Neuron (in vitro differentiated cells): ENCODE results near the gene FBXO9.

Experiments
- H2AFZ ChIP-seq: one replicate; pipeline ENCODE4 v1.6.1; 2013; ENCODE audit warnings: low read depth, mild to moderate bottlenecking, inconsistent platforms, low read length, moderate library complexity
- H3K27me3 ChIP-seq: one replicate; pipeline ENCODE4 v1.6.1; 2013; ENCODE audit warnings: low read length; ENCODE audit not compliant: insufficient read depth
- H3K36me3 ChIP-seq: one replicate; pipeline ENCODE4 v1.6.1; 2013; ENCODE audit warnings: low read length; ENCODE audit not compliant: insufficient read depth
- H3K4me1 ChIP-seq: one replicate; pipeline ENCODE4 v1.6.1; 2013; ENCODE audit warnings: low read length; ENCODE audit not compliant: insufficient read depth
- H3K4me3 ChIP-seq: 2 replicates; pipeline ENCODE4 v1.5.1; 2013; ENCODE audit warnings: mild to moderate bottlenecking, low read length, moderate library complexity
- H3K9me3 ChIP-seq: one replicate; pipeline ENCODE4 v1.6.1; 2013; ENCODE audit warnings: low read length

Gene FBXO9

DNA sequence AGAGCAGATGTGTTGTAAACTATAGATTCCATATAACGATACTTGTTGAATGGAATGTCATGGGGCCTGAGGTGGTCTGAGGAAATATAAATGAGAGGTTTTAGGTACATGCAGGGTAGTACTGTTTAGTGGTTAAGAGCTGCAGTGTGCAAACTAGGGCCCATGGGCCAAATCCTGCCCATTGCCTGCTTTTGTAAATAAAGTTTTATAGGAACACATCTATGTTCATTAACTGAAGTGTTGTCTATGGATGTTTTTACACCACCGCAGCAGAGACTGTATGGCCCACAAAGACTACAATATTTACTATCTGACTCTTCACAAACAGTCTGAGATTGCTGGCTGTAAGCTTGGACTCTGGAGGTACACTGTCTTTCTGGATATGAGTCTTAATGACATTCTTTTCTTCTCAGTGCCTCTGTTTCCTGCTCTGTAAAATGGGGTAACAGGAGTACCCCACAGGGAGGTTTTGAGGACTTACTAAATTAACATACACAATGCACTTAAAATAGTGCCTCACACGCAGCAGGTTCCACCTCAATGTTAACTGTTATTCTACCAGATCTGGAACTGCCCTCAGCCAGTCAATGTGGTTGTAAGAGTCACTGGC lies 70.9 kb downstream of the FBXO9 start:
- Histone ChIP-seq H3K27me3 (peaks cover under 1% of the 10 kb centered on the region), H3K9me3 (no peaks in the 10 kb centered on the region), H3K4me3 (no peak overlapping the region), H2AFZ (no peak overlapping the region), H3K36me3 (no peaks in the 10 kb centered on the region), H3K4me1 (no peaks in the 10 kb centered on the region)

DNA sequence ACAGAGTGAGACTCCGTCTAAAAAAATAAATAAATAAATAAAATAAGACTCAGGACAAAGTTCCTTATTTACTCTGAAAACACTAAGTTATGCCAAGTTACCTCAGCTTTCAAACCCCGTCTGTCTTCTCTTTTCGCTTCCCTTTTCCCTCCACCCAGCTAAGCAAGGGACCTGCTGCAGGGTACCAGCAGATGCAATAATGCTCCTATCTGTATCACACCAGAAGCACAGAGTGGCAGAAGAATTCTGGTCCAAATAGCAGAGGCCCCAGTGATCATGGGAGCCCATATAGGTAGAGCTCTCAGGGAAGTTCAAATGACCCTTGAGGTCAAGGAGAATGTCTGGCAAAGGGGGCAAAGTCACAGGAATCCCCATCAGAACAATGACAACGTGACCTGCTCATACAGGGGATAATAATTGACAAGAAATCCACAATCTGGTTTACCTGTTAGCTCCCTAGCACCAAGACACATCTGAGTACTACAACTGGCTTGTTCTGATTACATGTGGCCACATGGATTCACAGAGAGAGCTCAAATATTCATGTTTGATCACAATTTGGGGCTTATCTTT lies 74.7 kb downstream of the FBXO9 start:
- Histone ChIP-seq H3K36me3 (no peaks in the 10 kb centered on the region), H2AFZ (no peak overlapping the region), H3K9me3 (no peaks in the 10 kb centered on the region), H3K27me3 (no peaks in the 10 kb centered on the region), H3K4me3 (no peak overlapping the region), H3K4me1 (no peaks in the 10 kb centered on the region)

DNA sequence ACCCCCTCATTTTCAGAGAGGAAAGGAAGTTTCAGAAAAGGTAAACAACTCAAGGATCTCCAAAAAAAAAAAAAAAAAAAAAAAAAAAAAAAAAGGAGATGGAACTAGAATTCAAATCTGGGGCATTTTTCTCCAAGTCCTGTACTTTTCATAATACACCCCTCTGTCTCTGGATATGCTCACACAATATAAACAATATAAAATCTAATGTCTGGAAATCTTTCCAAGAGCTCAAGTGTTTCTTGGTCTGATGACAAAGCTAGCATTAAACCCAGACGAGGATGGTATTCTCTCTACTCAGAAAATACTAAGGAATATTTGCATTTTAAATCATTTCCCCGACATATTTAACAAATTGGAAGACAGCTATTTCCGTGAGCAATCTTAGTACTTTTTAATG lies 77.6 kb downstream of the FBXO9 start:
- Histone ChIP-seq H3K27me3 (no peaks in the 10 kb centered on the region), H3K36me3 (no peaks in the 10 kb centered on the region), H3K4me3 (no peak overlapping the region), H2AFZ (no peak overlapping the region), H3K4me1 (no peaks in the 10 kb centered on the region), H3K9me3 (no peaks in the 10 kb centered on the region)

DNA sequence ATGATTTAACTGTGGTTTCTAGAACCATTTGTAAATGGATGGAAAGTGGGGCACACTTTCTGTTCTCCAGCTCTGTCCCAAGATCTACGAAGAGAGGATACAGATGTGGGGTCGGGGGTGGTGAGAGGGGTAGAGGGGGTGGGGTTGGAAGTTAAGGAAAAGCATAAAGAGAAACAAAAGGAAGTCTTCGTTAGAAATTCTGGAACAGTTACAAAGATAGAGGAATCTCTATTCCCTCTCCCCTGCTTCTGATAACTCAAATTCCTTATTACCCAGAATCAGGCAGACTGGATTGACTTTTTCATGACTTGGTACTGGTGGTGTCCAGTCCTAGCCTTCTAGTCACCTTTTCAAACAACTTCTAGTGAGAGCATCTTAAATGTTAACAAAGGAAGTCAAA lies 78.5 kb downstream of the FBXO9 start:
- H3K4me3 ChIP-seq, result no peak overlapping the region
- H3K36me3 ChIP-seq, result no peaks in the 10 kb centered on the region
- no peaks in the 10 kb centered on the region for H3K27me3 ChIP-seq
- H3K9me3 ChIP-seq, result no peaks in the 10 kb centered on the region
- no peak overlapping the region for H2AFZ ChIP-seq
- H3K4me1 ChIP-seq, result no peaks in the 10 kb centered on the region

DNA sequence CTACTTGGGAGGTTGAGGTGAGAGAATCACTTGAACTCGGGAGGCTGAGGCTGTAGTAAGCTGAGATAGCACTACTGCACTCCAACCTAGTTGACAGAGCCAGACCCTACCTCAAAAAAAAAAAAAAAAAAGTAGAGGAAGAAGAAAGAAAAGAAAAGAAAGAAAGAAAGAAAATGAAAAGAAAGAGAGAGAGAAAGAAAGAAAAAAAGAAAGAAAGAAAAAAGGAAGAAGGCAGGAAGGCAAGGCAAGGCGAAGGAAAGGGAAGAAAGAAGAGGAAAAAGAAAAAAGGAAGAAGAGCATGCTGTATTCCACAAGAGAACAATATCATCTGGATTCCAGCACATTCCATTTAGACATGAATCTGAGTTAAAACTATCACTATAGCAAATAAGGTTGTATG lies 79.6 kb downstream of the FBXO9 start:
- Histone ChIP-seq H3K9me3 (no peaks in the 10 kb centered on the region), H3K27me3 (no peaks in the 10 kb centered on the region), H3K4me3 (no peak overlapping the region), H3K36me3 (no peaks in the 10 kb centered on the region), H2AFZ (no peak overlapping the region), H3K4me1 (no peaks in the 10 kb centered on the region)

DNA sequence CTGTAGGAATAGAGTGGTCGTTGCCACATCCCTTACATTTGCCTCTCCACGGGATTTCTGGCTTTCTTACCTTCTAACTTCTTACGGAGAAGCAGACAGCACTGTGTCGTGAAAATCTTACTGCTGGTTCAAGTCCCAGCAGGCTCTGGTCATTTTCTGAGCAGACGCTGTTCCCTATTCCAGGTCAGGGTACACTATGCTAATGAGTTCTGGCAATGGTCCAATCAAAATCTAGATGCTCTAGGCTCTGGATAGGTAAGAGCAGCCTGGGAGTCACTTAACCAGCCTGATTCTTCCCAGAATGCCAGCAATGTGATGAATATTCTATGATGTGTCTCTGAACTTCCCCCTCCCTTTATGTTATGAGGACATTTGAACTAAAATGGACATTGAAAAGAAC lies 83.5 kb downstream of the FBXO9 start, which contains the start of gene GCM1:
GCM1 (minus strand) TSS at position 158 of the 400 bp plus-strand sequence. CDS start 3,209 bp downstream, outside the sequence.
- Histone ChIP-seq H3K4me3 (no peak within 1 kb of the TSS), H3K27me3 (no peaks in the 10 kb centered on the region), H3K36me3 (no peaks in the 10 kb centered on the region), H3K4me1 (no peaks in the 10 kb centered on the region), H3K9me3 (no peaks in the 10 kb centered on the region), H2AFZ (no peak within 1 kb of the TSS)
